HL-60 (cell line): ENCODE data around the gene FMN1.

Source experiments
- DNase-seq, 2 experiments: peaks; one replicate each; pipeline ENCODE4 v3.0.0-alpha.2; 2010 to 2020; ENCODE audit warnings: low read depth in 1 of 2, low spot score in 1 of 2
- H3K27ac ChIP-seq: fragments of 250-450 bp; sonication (Bioruptor Pico); replicated peaks from 2 replicates; pipeline ENCODE4 v1.5.1; 2020; ENCODE audit warnings: mild to moderate bottlenecking, moderate library complexity
- H3K27me3 ChIP-seq: fragments of 250-450 bp; sonication (Bioruptor Pico); 2 replicates; pipeline ENCODE4 v1.5.1; 2021; ENCODE audit warnings: mild to moderate bottlenecking, moderate library complexity; ENCODE audit not compliant: insufficient read depth, poor library complexity, severe bottlenecking
- H3K4me3 ChIP-seq: replicated peaks from 2 replicates; pipeline ENCODE4 v1.5.1; 2011; ENCODE audit warnings: mild to moderate bottlenecking, control low read depth, low read length; ENCODE audit not compliant: insufficient read depth
- GABPA ChIP-seq: IDR thresholded peaks from 2 replicates; pipeline ENCODE4 v1.6.1; 2012; ENCODE audit warnings: low read depth
- POLR2AphosphoS5 ChIP-seq: IDR thresholded peaks from 2 replicates; pipeline ENCODE4 v1.6.1; 2012; ENCODE audit warnings: low read depth
- REST ChIP-seq: IDR thresholded peaks from 2 replicates; pipeline ENCODE4 v1.6.1; 2012; ENCODE audit warnings: low read depth; ENCODE audit not compliant: insufficient replicate concordance
- SPI1 ChIP-seq: IDR thresholded peaks from 2 replicates; pipeline ENCODE4 v1.6.1; 2012; ENCODE audit warnings: low read depth, mild to moderate bottlenecking, borderline replicate concordance
- TF ChIP-seq, protein P1 (sequence below): IDR thresholded peaks from one replicate; pipeline ENCODE4 v1.5.1; 2011; ENCODE audit warnings: low read length, control low read depth, inconsistent platforms; ENCODE audit not compliant: insufficient read depth

FMN1 gene

GRCh38 chr15:33022629-33023028, 171.9 kb downstream of the FMN1 start:
- H3K27ac ChIP-seq: no peak overlapping the region
- H3K27me3 ChIP-seq: no peaks in the 10 kb centered on the region
- no peak overlapping the region for H3K4me3 ChIP-seq
- TF ChIP-seq GABPA (no peak), POLR2AphosphoS5 (no peak), SPI1 (no peak), REST (no peak)
- TF ChIP-seq, protein P1, sequence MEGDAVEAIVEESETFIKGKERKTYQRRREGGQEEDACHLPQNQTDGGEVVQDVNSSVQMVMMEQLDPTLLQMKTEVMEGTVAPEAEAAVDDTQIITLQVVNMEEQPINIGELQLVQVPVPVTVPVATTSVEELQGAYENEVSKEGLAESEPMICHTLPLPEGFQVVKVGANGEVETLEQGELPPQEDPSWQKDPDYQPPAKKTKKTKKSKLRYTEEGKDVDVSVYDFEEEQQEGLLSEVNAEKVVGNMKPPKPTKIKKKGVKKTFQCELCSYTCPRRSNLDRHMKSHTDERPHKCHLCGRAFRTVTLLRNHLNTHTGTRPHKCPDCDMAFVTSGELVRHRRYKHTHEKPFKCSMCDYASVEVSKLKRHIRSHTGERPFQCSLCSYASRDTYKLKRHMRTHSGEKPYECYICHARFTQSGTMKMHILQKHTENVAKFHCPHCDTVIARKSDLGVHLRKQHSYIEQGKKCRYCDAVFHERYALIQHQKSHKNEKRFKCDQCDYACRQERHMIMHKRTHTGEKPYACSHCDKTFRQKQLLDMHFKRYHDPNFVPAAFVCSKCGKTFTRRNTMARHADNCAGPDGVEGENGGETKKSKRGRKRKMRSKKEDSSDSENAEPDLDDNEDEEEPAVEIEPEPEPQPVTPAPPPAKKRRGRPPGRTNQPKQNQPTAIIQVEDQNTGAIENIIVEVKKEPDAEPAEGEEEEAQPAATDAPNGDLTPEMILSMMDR: no peak
- DNase-seq: no peak

DNA sequence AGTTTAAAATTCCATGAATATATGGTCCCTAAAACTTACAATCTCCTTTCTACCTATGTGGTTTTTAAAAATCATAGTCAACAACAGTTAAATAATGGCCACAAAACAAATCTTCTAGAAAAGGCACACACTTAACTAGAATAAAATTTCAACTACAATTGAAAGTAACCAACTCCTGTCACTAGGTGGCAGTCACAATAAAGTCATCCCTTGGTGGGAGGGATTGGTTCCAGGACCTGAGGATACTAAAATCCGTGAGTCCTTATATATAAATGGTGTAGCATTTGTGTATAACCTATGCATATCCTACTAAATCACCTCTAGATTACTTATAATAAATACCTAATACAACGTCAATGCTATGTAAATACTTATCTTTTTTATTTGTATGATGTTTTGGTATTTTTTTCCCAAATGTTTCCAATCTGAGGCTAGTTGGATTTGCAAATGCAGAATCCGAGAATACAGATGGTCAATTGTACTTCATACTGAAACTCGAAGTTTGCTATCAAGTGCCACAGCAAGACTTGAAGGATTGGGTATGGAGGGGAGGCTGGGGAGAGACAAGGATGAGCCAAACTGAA, 172.6 kb downstream of the FMN1 start:
- Histone ChIP-seq H3K27me3 (no peaks in the 10 kb centered on the region), H3K4me3 (no peak overlapping the region), H3K27ac (no peak overlapping the region)
- no peak for TF ChIP-seq GABPA
- TF ChIP-seq, protein P1: peak; percentile 24
- no peak for TF ChIP-seq POLR2AphosphoS5
- peak; percentile 5 to 9 for DNase-seq

- TF ChIP-seq SPI1: no peak
- TF ChIP-seq, protein P1: no peak
- no peak for TF ChIP-seq REST
- DNase-seq: no peak
- Histone ChIP-seq H3K27me3 (no peaks in the 10 kb centered on the region), H3K4me3 (no peak overlapping the region), H3K27ac (no peak overlapping the region)
Observed at GRCh38 chr15:33019354-33019981, 175.0 kb downstream of the FMN1 start.

- H3K27me3 ChIP-seq: peaks cover 5% of the 10 kb centered on the region
- H3K4me3 ChIP-seq: no peak overlapping the region
- DNase-seq: no peak
- TF ChIP-seq SPI1 (no peak), POLR2AphosphoS5 (no peak), REST (no peak), GABPA (no peak)
- TF ChIP-seq, protein P1: no peak
- H3K27ac ChIP-seq: no peak overlapping the region
Observed at GRCh38 chr15:33016405-33017024, 178.0 kb downstream of the FMN1 start.
